DMS 273 treated with DMSO at 0.1 percent for 48 hours (cell line): ENCODE results near the gene ZNF181.

Source experiments
- DNase-seq: peaks from one replicate; lab custom pipeline; 2025; lab: John Stamatoyannopoulos, UW

Gene ZNF181

GRCh38 chr19:34759218-34759917, 25.3 kb downstream of the ZNF181 start:
- no peak for DNase-seq

DNA sequence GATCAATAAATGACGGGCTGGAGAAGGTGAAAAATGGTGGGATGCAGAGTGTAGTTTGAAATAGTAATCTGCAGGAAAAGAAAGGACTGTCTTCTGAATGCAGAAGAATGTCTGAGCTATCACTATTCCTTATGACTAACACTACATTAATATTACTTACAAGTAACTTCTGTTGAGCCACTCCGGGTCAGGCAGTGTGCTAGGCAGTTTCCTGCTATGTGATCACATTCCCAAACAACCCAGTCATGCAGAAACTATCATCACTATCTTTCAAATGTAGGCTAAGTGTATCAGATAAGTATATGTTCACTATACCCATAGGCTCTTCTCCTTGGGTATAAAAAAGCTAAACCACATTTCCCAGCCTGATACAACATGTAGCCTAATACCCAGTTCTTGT, 32.3 kb downstream of the ZNF181 start:
- no peak for DNase-seq

DNA sequence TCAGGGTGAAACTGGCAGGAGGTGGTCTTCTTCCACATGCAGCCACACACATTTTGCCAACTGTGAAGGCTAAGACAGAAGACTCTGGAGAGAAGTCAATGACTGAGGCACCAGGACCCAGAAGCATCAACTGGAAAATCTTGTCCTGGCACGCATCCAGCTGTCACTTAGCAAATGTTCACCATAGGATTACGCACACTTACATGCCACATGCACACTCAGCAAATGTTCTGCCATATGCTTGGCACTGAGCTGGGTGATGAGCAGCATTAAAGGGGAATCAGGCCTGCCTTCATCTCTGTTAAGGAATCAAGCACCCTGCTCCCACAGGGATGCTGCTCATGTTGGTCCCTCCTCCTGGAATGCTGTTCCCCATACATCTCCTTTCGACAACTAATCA, 33.9 kb downstream of the ZNF181 start:
- DNase-seq: no peak

- DNase-seq: peak; percentile 70
Observed at GRCh38 chr19:34772697-34773554, 38.9 kb downstream of the ZNF181 start, which contains the start of gene ZNF599. Gene ZNF599 (minus strand): TSS chr19:34773215. CDS start chr19:34772841, 374 bp downstream.

GRCh38 chr19:34773555-34773864, 39.5 kb downstream of the ZNF181 start:
- DNase-seq: no peak

- DNase-seq: no peak
Observed at GRCh38 chr19:34774857-34775256, 40.8 kb downstream of the ZNF181 start.

- no peak for DNase-seq
Observed at GRCh38 chr19:34778342-34778741, 44.3 kb downstream of the ZNF181 start.

DNA sequence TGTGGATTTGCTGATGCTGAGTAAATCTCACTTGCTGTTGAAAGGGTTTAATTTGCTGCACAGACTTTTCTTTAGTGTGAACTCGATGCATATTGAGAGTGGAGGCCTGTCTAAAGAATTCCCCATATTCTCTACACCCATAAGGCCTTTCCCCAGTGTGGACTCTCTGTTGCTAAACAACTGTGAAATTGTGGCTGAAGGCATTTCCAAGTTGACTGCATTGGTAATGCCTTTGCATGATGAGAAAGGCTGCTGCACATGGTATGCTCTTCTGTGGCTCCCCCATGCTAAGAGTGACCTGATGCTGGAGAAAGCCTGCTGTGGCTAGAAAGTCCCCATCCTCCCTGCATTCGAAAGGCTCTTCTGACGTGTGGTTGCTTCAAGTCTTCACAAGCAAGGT, 45.6 kb downstream of the ZNF181 start:
- no peak for DNase-seq

DNA sequence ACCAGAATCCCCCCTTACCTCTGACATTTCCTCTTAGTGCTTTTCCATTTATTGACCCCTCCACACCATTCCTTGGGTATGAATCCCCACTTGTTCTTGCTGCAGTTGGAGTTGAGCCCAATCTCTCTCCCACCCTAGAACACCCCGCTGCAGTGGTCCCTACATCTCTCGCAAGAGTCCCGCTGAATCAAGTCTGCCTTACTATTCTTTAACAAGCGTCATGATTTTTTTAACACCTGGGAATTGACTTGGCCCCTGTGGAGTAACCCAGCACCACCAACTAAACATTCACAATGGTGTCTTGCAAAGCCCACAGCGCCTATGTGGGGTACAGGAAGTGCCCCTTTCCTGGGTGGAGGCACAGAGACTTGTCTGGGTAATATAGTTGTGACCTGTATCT, 52.2 kb downstream of the ZNF181 start:
- no peak for DNase-seq

GRCh38 chr19:34787059-34787824, 53.2 kb downstream of the ZNF181 start:
- no peak for DNase-seq

- no peak for DNase-seq
Observed at GRCh38 chr19:34788074-34788473, 54.0 kb downstream of the ZNF181 start.

DNA sequence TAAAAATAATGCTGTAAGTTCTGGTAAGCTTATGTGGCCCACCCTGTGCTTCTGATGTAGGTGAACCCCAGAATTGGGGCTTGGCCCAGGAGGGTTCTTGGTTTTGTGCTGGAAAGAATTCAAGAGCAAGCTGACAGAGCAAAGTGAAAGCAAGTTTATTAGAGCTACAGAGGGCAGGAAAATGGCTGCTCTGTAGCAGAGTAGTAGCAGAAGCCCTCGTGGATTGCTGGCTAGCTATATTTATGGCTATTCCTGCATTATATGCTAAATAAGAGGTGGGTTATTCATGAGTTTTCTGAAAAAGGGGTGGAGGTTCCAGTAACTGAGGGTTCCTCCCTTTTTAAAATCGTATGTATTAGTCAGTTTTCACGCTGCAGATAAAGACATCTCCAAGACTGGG, 59.5 kb downstream of the ZNF181 start:
- no peak for DNase-seq

DNA sequence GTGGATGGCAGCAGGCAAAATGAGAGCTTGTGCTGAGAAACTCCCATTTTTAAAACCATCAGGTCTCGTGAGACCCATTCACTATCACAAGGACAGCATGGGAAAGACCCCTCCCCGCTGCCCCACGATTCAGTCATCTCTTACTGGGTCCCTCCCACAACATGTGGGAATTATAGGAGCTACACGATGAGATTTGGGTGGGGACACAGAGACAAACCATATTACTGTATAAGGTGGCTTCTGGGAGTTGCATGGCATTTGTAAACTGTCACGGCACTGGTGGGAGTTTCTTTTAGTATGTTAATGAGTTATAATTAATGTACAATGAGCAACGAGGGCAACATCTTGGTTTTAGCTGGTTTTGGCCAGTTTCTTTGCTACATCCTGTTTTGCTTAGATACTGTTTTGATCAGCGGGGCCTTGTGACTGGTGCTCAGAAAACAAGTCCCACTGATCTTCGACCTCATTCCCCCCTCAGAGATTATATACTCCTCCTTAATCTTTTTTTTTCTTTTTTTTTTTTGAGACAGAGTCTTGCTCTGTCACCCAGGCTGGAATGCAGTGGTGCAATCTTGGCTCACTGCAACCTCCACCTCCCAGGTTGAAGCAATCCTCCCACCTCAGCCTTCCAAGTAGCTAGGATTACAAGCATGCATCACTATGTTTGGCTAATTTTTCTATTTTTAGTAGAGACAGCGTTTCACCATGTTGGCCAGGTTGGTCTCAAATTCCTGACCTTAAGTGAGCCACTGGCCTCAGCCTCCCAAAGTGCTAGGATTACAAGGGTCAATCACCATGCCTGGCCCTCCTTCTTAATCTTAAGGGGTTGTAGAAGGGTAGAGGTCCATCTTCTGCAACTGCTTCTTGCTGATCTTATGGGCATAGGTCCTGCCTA, 60.3 kb downstream of the ZNF181 start:
- no peak for DNase-seq
